HG02973 (cell line): ENCODE data around the gene UBE2G1.
"Not testable (repeated sequence)": the region's sequence is repeated elsewhere in the genome, so short reads cannot be mapped to it uniquely, and the experiment has no call there.

Experiments used
- ATAC-seq: cut with Tn5 transposase; IDR thresholded peaks from one replicate; pipeline ENCODE4 v1.9.1; 2021; ENCODE audit warnings: moderate library complexity; ENCODE audit not compliant: unreplicated experiment

The UBE2G1 gene

GRCh38 chr17:4366327-4367063 is at the start of gene UBE2G1:
UBE2G1 (minus strand) TSS chr17:4366675; CDS start chr17:4366316, 359 bp downstream.
- ATAC-seq, result peak; percentile 59

GRCh38 chr17:4412933-4413831 is 46.7 kb upstream of the UBE2G1 start:
- ATAC-seq, result no peak

GRCh38 chr17:4411201-4411600 is 44.7 kb upstream of the UBE2G1 start:
- ATAC-seq, result no peak

GRCh38 chr17:4409659-4410058 is 43.2 kb upstream of the UBE2G1 start:
- ATAC-seq, result no peak

- ATAC-seq, result no peak
Observed at GRCh38 chr17:4407851-4408250, 41.4 kb upstream of the UBE2G1 start.

GRCh38 chr17:4407216-4407615 is 40.7 kb upstream of the UBE2G1 start:
- no peak for ATAC-seq

GRCh38 chr17:4406386-4406785 is 39.9 kb upstream of the UBE2G1 start:
- no peak for ATAC-seq

- no peak for ATAC-seq
Observed at GRCh38 chr17:4405699-4406098, 39.2 kb upstream of the UBE2G1 start.

- ATAC-seq, result no peak
Observed at GRCh38 chr17:4405038-4405669, 38.7 kb upstream of the UBE2G1 start.

GRCh38 chr17:4397840-4398239 is 31.4 kb upstream of the UBE2G1 start:
- ATAC-seq, result no peak

GRCh38 chr17:4395111-4395478 is 28.6 kb upstream of the UBE2G1 start:
- no peak for ATAC-seq

GRCh38 chr17:4394208-4395110 is 28.0 kb upstream of the UBE2G1 start:
- no peak for ATAC-seq

GRCh38 chr17:4393806-4394205 is 27.3 kb upstream of the UBE2G1 start:
- no peak for ATAC-seq

- no peak for ATAC-seq
Observed at GRCh38 chr17:4389079-4389478, 22.6 kb upstream of the UBE2G1 start.

GRCh38 chr17:4387137-4387536 is 20.7 kb upstream of the UBE2G1 start:
- no peak for ATAC-seq

- ATAC-seq, result no peak
Observed at GRCh38 chr17:4386406-4386805, 19.9 kb upstream of the UBE2G1 start.

- ATAC-seq, result no peak
Observed at GRCh38 chr17:4381690-4382671, 15.5 kb upstream of the UBE2G1 start.

- ATAC-seq, result no peak
Observed at GRCh38 chr17:4378626-4379025, 12.2 kb upstream of the UBE2G1 start.

GRCh38 chr17:4377247-4377646 is 10.8 kb upstream of the UBE2G1 start:
- not testable (repeated sequence) for ATAC-seq
